Neural progenitor cell (in vitro differentiated cells): ENCODE measurements around the gene C11orf21.

Experiments used
- EZH2 ChIP-seq: fragments of 200-600 bp; sonication (generic); IDR thresholded peaks from 2 replicates; pipeline ENCODE4 v1.6.1; 2017; ENCODE audit warnings: antibody characterized with exemption, mild to moderate bottlenecking, moderate library complexity
- TF ChIP-seq, protein P1 (sequence below): fragments of 200-600 bp; sonication (generic); IDR thresholded peaks from 2 replicates; pipeline ENCODE4 v1.5.1; 2017; ENCODE audit warnings: antibody characterized with exemption, mild to moderate bottlenecking

DNA sequence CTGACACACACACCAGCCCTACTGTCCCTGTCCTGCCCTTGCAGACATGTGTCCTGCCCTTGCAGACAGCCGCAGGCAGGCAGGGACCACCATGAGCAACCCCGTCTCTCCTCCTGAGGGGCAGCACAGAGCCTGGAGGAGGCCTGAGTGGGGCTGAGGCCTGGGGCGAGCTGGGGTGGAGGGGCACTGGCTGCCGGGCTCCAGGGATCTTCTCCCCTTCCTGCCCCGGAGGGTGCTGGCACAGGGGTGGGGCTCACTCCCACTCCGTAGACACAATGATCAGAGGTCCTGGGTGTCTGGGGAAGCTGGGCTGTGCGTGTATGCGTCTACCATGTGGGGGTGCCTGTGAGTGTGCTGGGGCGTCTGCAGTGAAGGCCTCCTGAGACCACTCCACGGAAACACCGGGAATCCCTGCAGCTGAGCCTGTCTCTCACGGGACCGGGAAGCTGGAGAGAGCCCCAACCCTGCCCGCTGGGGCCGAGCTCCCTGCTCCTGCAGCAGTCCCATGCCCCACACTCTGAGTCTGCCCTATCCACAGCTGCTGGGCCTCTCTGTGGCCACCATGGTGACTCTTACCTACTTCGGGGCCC is 683 bp upstream of the C11orf21 start:
- no peak for TF ChIP-seq EZH2
- TF ChIP-seq, protein P1, sequence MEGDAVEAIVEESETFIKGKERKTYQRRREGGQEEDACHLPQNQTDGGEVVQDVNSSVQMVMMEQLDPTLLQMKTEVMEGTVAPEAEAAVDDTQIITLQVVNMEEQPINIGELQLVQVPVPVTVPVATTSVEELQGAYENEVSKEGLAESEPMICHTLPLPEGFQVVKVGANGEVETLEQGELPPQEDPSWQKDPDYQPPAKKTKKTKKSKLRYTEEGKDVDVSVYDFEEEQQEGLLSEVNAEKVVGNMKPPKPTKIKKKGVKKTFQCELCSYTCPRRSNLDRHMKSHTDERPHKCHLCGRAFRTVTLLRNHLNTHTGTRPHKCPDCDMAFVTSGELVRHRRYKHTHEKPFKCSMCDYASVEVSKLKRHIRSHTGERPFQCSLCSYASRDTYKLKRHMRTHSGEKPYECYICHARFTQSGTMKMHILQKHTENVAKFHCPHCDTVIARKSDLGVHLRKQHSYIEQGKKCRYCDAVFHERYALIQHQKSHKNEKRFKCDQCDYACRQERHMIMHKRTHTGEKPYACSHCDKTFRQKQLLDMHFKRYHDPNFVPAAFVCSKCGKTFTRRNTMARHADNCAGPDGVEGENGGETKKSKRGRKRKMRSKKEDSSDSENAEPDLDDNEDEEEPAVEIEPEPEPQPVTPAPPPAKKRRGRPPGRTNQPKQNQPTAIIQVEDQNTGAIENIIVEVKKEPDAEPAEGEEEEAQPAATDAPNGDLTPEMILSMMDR, result no peak
